Activated CD4-positive, alpha-beta T cell treated with anti-CD3 and anti-CD28 coated beads, Interleukin-2, amount 10 ng/mL, durations not matched to agents 7 days and 5 days (primary cell): Measurements from ENCODE around the gene INTS13. TPM values are rescaled to one million over a fixed set of nuclear protein-coding genes. Genes with fewer than 3 reads are reported as not detected.
"Not testable (repeated sequence)": the region's sequence is repeated elsewhere in the genome, so short reads cannot be mapped to it uniquely, and the experiment has no call there.

Experiments
- CTCF ChIA-PET: fragments of 350-600 bp; sonication (Branson Sonifier 250); formaldehyde crosslinking; loops from one replicate; lab custom pipeline; 2021; ENCODE audit warnings: antibody characterized with exemption; lab: Charles Lee
- POLR2A ChIA-PET: fragments of 350-600 bp; sonication (Branson Sonifier 250); formaldehyde crosslinking; loops from one replicate; lab custom pipeline; 2021; ENCODE audit warnings: antibody characterized with exemption; lab: Charles Lee
- DNase-seq: peaks from one replicate; pipeline ENCODE4 v3.0.0-alpha.2; 2020
- H3K27ac Mint-ChIP-seq: one replicate; pipeline ENCODE4 v1.8.0; 2021; ENCODE audit warnings: mild to moderate bottlenecking, moderate library complexity, mixed read lengths
- H3K27me3 Mint-ChIP-seq: one replicate; pipeline ENCODE4 v1.8.0; 2021; ENCODE audit warnings: mixed read lengths
- H3K36me3 Mint-ChIP-seq: one replicate; pipeline ENCODE4 v1.8.0; 2021; ENCODE audit warnings: low read depth, mixed read lengths
- H3K4me1 Mint-ChIP-seq: one replicate; pipeline ENCODE4 v1.8.0; 2021; ENCODE audit warnings: mixed read lengths
- H3K4me3 Mint-ChIP-seq: one replicate; pipeline ENCODE4 v1.8.0; 2021; ENCODE audit warnings: mild to moderate bottlenecking, moderate library complexity, mixed read lengths
- H3K9me3 Mint-ChIP-seq: one replicate; pipeline ENCODE4 v1.8.0; 2021; ENCODE audit warnings: mixed read lengths
- total RNA-seq, 2 experiments: library from RNA; stranded (reverse); gene quantifications; one replicate each; pipeline ENCODE4 v1.2.3, GENCODE V29; 2021

The INTS13 gene
- total RNA-seq, 2 experiments from 2014 or later = 46.6 to 47.7 TPM

DNA sequence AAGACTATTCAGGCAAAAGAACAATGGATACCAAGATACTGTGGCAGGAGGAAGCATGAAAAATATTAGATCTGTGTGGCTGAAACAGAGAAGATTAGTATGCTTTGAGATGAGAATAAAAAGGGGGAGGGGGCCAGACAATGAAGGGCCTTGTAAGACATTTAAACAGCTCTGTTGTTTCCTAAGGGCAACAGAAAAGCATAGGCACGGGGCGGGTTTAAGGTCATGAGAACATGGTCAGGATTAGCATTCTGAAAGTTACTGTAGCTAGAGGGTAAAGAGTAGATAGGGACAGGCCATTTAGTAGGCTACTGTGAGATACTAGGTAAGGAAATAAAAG, 18.6 kb downstream of the INTS13 start:
- DNase-seq = no peak
- ChIA-PET POLR2A (no interaction called here), CTCF (interaction anchor here (1.6 to 1.8 kb wide), 2 partner anchors 21 to 34 kb away, joined by 4 to 5 read pairs; no protein-coding TSS in a partner anchor)
- no peaks in the 10 kb centered on the region for H3K27me3 Mint-ChIP-seq
- H3K4me1 Mint-ChIP-seq = no peaks in the 10 kb centered on the region
- no peak overlapping the region for H3K4me3 Mint-ChIP-seq
- H3K36me3 Mint-ChIP-seq = peaks cover 48% of the 10 kb centered on the region
- H3K9me3 Mint-ChIP-seq = no peaks in the 10 kb centered on the region
- H3K27ac Mint-ChIP-seq = no peak overlapping the region

GRCh38 chr12:26918321-26919215, 19.2 kb downstream of the INTS13 start:
- Mint-ChIP-seq H3K27me3 (no peaks in the 10 kb centered on the region), H3K4me1 (no peaks in the 10 kb centered on the region), H3K4me3 (no peak overlapping the region), H3K27ac (no peak overlapping the region), H3K9me3 (no peaks in the 10 kb centered on the region), H3K36me3 (peaks cover 46% of the 10 kb centered on the region)
- ChIA-PET CTCF (interaction anchor here (1.6 to 1.8 kb wide), 2 partner anchors 20 to 33 kb away, joined by 4 to 5 read pairs; no protein-coding TSS in a partner anchor), POLR2A (no interaction called here)
- DNase-seq = no peak

DNA sequence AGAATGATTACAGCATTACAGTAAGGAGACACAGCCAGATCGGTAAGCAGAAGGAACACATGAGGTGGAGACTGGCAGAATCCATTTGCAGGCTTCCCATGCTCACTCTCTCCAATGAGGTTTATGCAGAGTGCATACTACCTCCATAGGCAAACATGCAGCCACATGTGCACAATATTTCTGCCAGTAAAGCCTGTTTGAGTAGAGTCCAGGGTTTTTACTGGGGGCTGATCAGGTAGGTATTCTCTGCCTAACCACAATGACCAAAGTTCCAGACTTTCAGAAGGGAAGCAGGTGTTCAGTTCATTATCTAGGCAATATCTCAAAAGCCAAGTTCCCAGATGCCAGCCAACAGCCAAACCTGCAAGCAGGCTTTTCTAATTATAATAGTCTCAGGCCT, 31.1 kb downstream of the INTS13 start:
- ChIA-PET CTCF (no interaction called here), POLR2A (no interaction called here)
- Mint-ChIP-seq H3K4me1 (peaks cover 11% of the 10 kb centered on the region), H3K9me3 (peaks cover 12% of the 10 kb centered on the region), H3K36me3 (peaks cover 74% of the 10 kb centered on the region), H3K27me3 (no peaks in the 10 kb centered on the region), H3K4me3 (no peak overlapping the region), H3K27ac (no peak overlapping the region)
- no peak for DNase-seq

DNA sequence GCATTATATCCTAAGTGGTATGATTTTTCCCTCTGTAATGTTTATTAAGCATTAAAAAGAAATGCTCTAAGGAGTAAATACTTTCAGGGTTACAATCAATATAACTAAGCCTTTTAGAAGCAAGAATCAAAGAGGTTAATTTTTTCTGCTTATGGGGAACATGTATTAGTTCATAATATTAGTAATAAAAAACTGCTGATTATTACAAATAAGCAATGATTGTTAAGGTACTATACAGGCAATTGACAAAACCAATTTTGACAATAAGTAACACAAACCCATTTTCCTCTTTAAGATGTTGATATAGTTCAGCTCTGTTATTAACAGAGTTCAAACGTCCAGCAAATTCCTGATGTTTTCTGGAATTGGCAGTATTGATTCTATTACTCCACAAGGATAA, 31.8 kb downstream of the INTS13 start:
- Mint-ChIP-seq H3K27ac (no peak overlapping the region), H3K4me3 (no peak overlapping the region), H3K27me3 (no peaks in the 10 kb centered on the region), H3K9me3 (peaks cover 12% of the 10 kb centered on the region), H3K4me1 (peaks cover 11% of the 10 kb centered on the region), H3K36me3 (peaks cover 76% of the 10 kb centered on the region)
- no peak for DNase-seq
- CTCF ChIA-PET = no interaction called here
- POLR2A ChIA-PET = no interaction called here

DNA sequence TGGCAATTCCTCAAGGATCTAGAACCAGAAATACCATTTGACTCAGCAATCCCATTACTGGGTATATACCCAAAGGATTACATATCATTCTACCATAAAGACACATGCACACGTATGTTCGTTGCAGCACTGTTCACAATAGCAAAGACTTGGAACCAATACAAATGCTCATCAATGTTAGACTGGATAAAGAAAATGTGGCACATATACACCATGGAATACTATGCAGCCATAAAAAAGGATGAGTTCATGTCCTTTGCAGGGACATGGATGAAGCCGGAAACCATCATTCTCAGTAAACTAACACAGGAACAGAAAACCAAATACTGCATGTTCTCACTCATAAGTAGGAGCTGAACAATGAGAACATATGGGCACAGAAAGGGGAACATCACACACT, 34.4 kb downstream of the INTS13 start:
- DNase-seq, H3K27me3 Mint-ChIP-seq, POLR2A ChIA-PET, H3K4me3 Mint-ChIP-seq, H3K27ac Mint-ChIP-seq: not testable (repeated sequence)
- H3K36me3 Mint-ChIP-seq = peaks cover 79% of the 10 kb centered on the region
- peaks cover 11% of the 10 kb centered on the region for H3K4me1 Mint-ChIP-seq
- peaks cover 12% of the 10 kb centered on the region for H3K9me3 Mint-ChIP-seq
- CTCF ChIA-PET = interaction anchor here (1.1 to 1.5 kb wide), 2 partner anchors 13 to 18 kb away, joined by 3 to 4 read pairs; no protein-coding TSS in a partner anchor

DNA sequence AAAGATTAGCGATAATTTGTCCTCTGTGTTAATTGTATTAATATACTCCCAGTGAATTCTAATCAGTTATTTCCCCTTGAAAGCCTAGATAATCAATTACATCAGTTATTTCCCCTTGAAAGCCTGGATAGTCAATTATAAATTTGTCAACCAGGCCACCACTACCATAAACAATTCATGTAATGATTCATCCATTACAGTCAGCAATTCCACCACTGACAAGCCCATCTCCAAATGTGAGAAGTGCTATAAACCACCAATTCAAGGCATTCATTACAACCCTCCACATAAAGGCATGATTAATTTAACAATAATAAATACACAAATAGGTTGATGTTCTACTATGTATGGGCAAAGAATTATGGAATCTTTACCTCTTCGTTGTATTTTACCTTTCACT, 40.9 kb downstream of the INTS13 start:
- POLR2A ChIA-PET = no interaction called here
- H3K4me3 Mint-ChIP-seq = no peak overlapping the region

DNA sequence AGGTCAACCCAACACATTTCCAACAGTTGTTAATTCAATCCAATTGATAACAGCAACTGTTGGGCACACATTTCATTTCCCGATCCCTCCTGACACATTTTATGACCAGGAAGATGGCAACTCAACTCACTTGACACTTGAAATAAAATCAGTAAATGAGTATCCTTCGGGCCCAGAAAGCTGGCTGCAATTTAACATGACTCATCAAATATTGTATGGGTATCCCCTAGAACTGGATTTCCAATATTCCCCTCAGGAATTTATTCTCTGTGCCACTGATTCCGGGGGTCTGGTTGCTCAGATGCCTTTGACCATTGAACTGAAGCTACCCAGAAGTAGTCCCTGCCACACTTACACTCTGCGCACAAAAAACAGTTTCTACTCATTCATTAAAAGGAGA, 42.1 kb downstream of the INTS13 start:
- H3K27ac Mint-ChIP-seq = no peak overlapping the region
- H3K4me1 Mint-ChIP-seq = no peaks in the 10 kb centered on the region
- H3K9me3 Mint-ChIP-seq = no peaks in the 10 kb centered on the region
- peaks cover 26% of the 10 kb centered on the region for H3K36me3 Mint-ChIP-seq
- H3K27me3 Mint-ChIP-seq = no peaks in the 10 kb centered on the region
- ChIA-PET CTCF (no interaction called here), POLR2A (no interaction called here)
- H3K4me3 Mint-ChIP-seq = no peak overlapping the region
- no peak for DNase-seq

More for the DNA sequence above, 40.9 kb downstream of the INTS13 start:
- Mint-ChIP-seq H3K36me3 (peaks cover 38% of the 10 kb centered on the region), H3K9me3 (no peaks in the 10 kb centered on the region), H3K4me1 (no peaks in the 10 kb centered on the region), H3K27ac (no peak overlapping the region), H3K27me3 (no peaks in the 10 kb centered on the region)
- no peak for DNase-seq
- CTCF ChIA-PET = interaction anchor here (1.3 kb wide), 1 partner anchor 9 kb away, joined by 3 read pairs; no protein-coding TSS in a partner anchor

DNA sequence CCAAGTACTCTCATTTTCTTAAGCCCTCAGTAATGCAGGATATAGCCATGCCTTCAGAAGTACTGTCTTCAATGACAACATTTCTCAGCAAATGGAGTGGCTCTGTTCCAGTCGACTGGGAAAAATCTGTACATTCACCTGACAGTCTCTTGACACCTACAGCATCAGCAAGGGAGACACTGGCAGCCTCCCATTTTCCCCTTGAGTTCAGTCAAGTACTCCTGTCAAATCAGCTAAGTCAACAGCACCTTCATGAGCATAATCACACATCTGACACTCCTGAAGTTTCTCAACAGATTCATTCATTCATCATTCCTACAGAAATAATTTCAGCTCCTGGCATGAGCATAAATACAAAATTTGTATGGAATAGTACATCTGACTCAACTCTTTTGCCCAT, 46.1 kb downstream of the INTS13 start:
- POLR2A ChIA-PET = no interaction called here
- H3K36me3 Mint-ChIP-seq = peaks cover 5% of the 10 kb centered on the region
- no peak overlapping the region for H3K4me3 Mint-ChIP-seq
- no peaks in the 10 kb centered on the region for H3K27me3 Mint-ChIP-seq
- CTCF ChIA-PET = no interaction called here
- H3K4me1 Mint-ChIP-seq = no peaks in the 10 kb centered on the region
- no peaks in the 10 kb centered on the region for H3K9me3 Mint-ChIP-seq
- no peak for DNase-seq
- H3K27ac Mint-ChIP-seq = no peak overlapping the region

DNA sequence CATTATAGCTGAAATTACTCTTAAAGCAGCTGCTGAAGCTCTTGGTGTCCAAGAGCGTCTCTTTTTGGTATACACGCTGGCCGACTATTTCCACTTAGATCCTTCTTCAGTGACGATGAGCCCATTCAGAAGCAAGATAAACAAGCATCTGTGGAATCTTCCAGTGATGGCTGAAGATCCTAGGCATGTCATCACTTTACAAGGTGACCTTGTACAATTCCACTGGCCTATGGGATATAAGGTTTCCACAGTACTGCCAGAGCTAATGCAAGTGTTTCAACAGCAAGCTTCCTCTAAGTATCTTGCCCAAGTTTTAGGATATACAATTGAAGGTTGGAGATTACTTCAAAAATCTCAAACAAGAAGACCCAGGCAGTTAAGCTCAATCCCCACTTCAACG, 47.0 kb downstream of the INTS13 start:
- POLR2A ChIA-PET = no interaction called here
- no peak for DNase-seq
- H3K4me3 Mint-ChIP-seq = no peak overlapping the region
- H3K27me3 Mint-ChIP-seq = no peaks in the 10 kb centered on the region
- H3K27ac Mint-ChIP-seq = no peak overlapping the region
- CTCF ChIA-PET = interaction anchor here (0.7 to 2.5 kb wide), 4 partner anchors 9 to 1491 kb away, joined by 3 to 8 read pairs (median 4); partner anchors contain the start of gene ITPR2
- no peaks in the 10 kb centered on the region for H3K9me3 Mint-ChIP-seq
- no peaks in the 10 kb centered on the region for H3K4me1 Mint-ChIP-seq
- H3K36me3 Mint-ChIP-seq = peaks cover 2% of the 10 kb centered on the region

GRCh38 chr12:26884765-26885576, 52.8 kb downstream of the INTS13 start:
- no peaks in the 10 kb centered on the region for H3K9me3 Mint-ChIP-seq
- H3K36me3 Mint-ChIP-seq = no peaks in the 10 kb centered on the region
- H3K4me3 Mint-ChIP-seq = peak overlapping the region; percentile 26
- no peak overlapping the region for H3K27ac Mint-ChIP-seq
- peaks cover 9% of the 10 kb centered on the region for H3K4me1 Mint-ChIP-seq
- DNase-seq = peak; percentile 92
- ChIA-PET CTCF (interaction anchor here (0.6 to 3.8 kb wide), 24 partner anchors 8 to 800 kb away, joined by 3 to 16 read pairs (median 3); partner anchors contain the start of gene ITPR2), POLR2A (no interaction called here)
- H3K27me3 Mint-ChIP-seq = peaks cover 16% of the 10 kb centered on the region

DNA sequence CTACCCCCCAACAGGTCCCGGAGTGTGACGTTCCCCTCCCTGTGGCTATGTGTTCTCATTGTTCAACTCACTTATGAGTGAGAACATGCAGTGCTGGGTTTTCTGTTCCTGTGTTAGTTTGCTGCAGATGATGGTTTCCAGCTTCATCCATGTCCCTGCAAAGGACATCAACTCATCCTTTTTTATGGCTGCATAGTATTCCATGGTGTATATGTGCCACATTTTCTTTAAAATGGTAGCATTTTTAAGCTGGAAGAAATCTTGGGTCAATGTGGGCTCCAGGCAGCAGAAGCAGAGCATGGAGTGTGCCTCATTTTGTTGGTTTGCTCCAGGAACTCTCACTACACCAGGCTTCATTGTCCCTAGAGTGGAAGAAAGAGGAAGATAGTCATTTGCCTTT, 57.2 kb downstream of the INTS13 start:
- ChIA-PET POLR2A (no interaction called here), CTCF (interaction anchor here (1.1 kb wide), 1 partner anchor 141 kb away, joined by 3 read pairs; the partner anchor contains the start of gene MED21)
- Mint-ChIP-seq H3K27ac (no peak overlapping the region), H3K9me3 (no peaks in the 10 kb centered on the region), H3K4me3 (no peak overlapping the region), H3K4me1 (peaks cover 9% of the 10 kb centered on the region), H3K27me3 (peaks cover 16% of the 10 kb centered on the region), H3K36me3 (no peaks in the 10 kb centered on the region)
- no peak for DNase-seq

DNA sequence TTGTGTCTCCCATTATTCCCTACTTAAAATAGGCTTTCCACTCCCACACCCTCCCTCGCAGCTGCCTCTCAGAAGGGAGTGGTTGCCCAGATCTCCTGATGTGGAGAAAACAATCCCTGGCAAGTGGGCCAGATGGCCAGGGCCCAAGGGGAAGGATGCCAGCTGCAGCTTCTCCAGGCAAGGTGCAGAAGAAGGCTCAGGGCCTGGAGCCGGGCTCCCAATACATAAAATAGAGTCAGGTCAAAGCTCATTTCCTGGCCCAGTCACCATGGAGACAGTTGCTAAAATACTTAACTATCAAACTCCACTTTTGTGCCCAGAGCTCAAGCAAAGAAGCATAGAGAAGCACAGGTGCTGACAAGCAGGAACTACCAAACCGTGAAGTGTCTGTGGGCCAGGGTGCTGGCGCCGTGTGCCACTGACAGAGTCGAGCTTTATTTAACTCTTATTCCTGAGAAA, 59.1 kb downstream of the INTS13 start:
- no peak overlapping the region for H3K4me3 Mint-ChIP-seq
- no peaks in the 10 kb centered on the region for H3K36me3 Mint-ChIP-seq
- no peaks in the 10 kb centered on the region for H3K9me3 Mint-ChIP-seq
- POLR2A ChIA-PET = no interaction called here
- DNase-seq = no peak
- H3K4me1 Mint-ChIP-seq = no peaks in the 10 kb centered on the region
- H3K27me3 Mint-ChIP-seq = peaks cover 16% of the 10 kb centered on the region
- CTCF ChIA-PET = interaction anchor here (0.5 to 1.7 kb wide), 4 partner anchors 9 to 231 kb away, joined by 3 read pairs; partner anchors contain the start of gene TM7SF3
- no peak overlapping the region for H3K27ac Mint-ChIP-seq
